RPMI7951 (cell line): ENCODE measurements around the gene USP33. TPM values are rescaled to one million over a fixed set of nuclear protein-coding genes. Genes with fewer than 3 reads are reported as not detected.
"Not testable (repeated sequence)": the region's sequence is repeated elsewhere in the genome, so short reads cannot be mapped to it uniquely, and the experiment has no call there.

Source experiments
- DNase-seq: peaks from one replicate; pipeline ENCODE4 v3.0.0-alpha.2; 2012; ENCODE audit warnings: low read depth
- total RNA-seq: library from RNA; depleted of rRNA; stranded (reverse); fragments of >200 nt; shearing (Covaris generic); gene quantifications from 2 replicates; pipeline ENCODE4 v1.2.3, GENCODE V29; 2014; rRNA removed

The USP33 gene
- total RNA-seq, 1 experiment from 2014 or later = 84.5 TPM

- DNase-seq = no peak
Observed at GRCh38 chr1:77672374-77672773, 87.3 kb downstream of the USP33 start.

GRCh38 chr1:77671836-77672235, 87.8 kb downstream of the USP33 start:
- peak; percentile 60 for DNase-seq

GRCh38 chr1:77670330-77670729, 89.3 kb downstream of the USP33 start:
- no peak for DNase-seq

GRCh38 chr1:77668924-77669449, 90.7 kb downstream of the USP33 start:
- DNase-seq = no peak

- no peak for DNase-seq
Observed at GRCh38 chr1:77664939-77665516, 94.6 kb downstream of the USP33 start.

- no peak for DNase-seq
Observed at GRCh38 chr1:77661696-77662095, 98.0 kb downstream of the USP33 start.

- no peak for DNase-seq
Observed at GRCh38 chr1:77659879-77660593, 99.6 kb downstream of the USP33 start.

- no peak for DNase-seq
Observed at GRCh38 chr1:77658271-77658670, 101.4 kb downstream of the USP33 start.

- DNase-seq = no peak
Observed at GRCh38 chr1:77655431-77655974, 104.1 kb downstream of the USP33 start.

- no peak for DNase-seq
Observed at GRCh38 chr1:77652970-77653516, 106.6 kb downstream of the USP33 start.

GRCh38 chr1:77652268-77652667, 107.4 kb downstream of the USP33 start:
- DNase-seq = peak; percentile 32

- no peak for DNase-seq
Observed at GRCh38 chr1:77649127-77649526, 110.5 kb downstream of the USP33 start.

- DNase-seq = not testable (repeated sequence)
Observed at GRCh38 chr1:77646224-77646623, 113.4 kb downstream of the USP33 start.

Other genes starting within 250 kb of the USP33 start
- 64.0 and 64.1 TPM in 2 replicates for gene ZZZ3, start 77.2 kb downstream of the USP33 start, total RNA-seq
- gene MIGA1, start 19.8 kb upstream of the USP33 start, total RNA-seq = 11.1 and 14.7 TPM in 2 replicates
- gene NEXN, start 128.8 kb upstream of the USP33 start, total RNA-seq = 1.7 and 3.4 TPM in 2 replicates
- 72.6 and 80.1 TPM in 2 replicates for gene FUBP1, start 219.2 kb upstream of the USP33 start, total RNA-seq
- gene DNAJB4, start 245.1 kb upstream of the USP33 start, total RNA-seq = 40.1 and 53.8 TPM in 2 replicates